ENCODE measurements around the gene FCHSD1. TPM values are rescaled to one million over a fixed set of nuclear protein-coding genes. Genes with fewer than 3 reads are reported as not detected.

Gene FCHSD1
- total and polyA plus RNA-seq, 2 of the 4 experiments (the other 2 are of a cell fraction): 33.2 to 62.1 TPM

- Histone ChIP-seq H2BK120ac (ENCODE audit: low read depth, low read length) (no peak overlapping the region), H3K4me2 (ENCODE audit: low read depth, low read length) (no peak overlapping the region), H3K9ac (ENCODE audit: low read depth, low read length) (no peak overlapping the region), H3K9me1 (ENCODE audit: insufficient read depth, low read length) (no peaks in the 10 kb centered on the region; the same call in 1 of the 2 replicates), H4K8ac (ENCODE audit: low read depth in 2 of 2, low read length in 2 of 2) (no peak overlapping the region), H3K36me3 (ENCODE audit: control insufficient read depth, insufficient read depth, low read length) (peaks cover 19% of the 10 kb centered on the region), H2AFZ (replicated peaks; ENCODE audit: low read length, poor library complexity) (peak overlapping the region; percentile 32), H3K4ac (ENCODE audit: low read depth, low read length) (no peak overlapping the region), H4K5ac (ENCODE audit: low read depth, low read length) (no peak overlapping the region), H3K27me3 (ENCODE audit: control insufficient read depth, insufficient read depth, low read length) (no peaks in the 10 kb centered on the region), H3K14ac (replicated peaks; ENCODE audit: low read depth, low read length) (no peak overlapping the region), H3K56ac (ENCODE audit: extremely low read depth, insufficient read depth, low read length) (no peak overlapping the region), H2AK9ac (replicated peaks; ENCODE audit: low read depth, low read length, poor library complexity) (no peak overlapping the region), H3K9me3 (ENCODE audit: control insufficient read depth, insufficient read depth, low read length) (no peaks in the 10 kb centered on the region), H4K20me1 (ENCODE audit: insufficient read depth, low read length) (no peaks in the 10 kb centered on the region), H2BK15ac (ENCODE audit: low read depth, low read length) (no peak overlapping the region), H2BK5ac (ENCODE audit: low read depth, low read length, poor library complexity, severe bottlenecking) (no peak overlapping the region), H3K4me1 (ENCODE audit: control insufficient read depth, insufficient read depth, low read length) (no peaks in the 10 kb centered on the region), H3K4me3 (ENCODE audit: insufficient read depth, low read depth, low read length) (no peak overlapping the region), H3K18ac (ENCODE audit: low read depth, low read length) (no peak overlapping the region), H2AK5ac (ENCODE audit: low read depth, low read length) (no peak overlapping the region), H3K27ac (ENCODE audit: insufficient read depth, low read length) (no peak overlapping the region), H3K79me1 (ENCODE audit: low read depth in 1 of 2, low read length in 2 of 2) (no peaks in the 10 kb centered on the region), H4K91ac (ENCODE audit: insufficient read depth, low read depth, low read length) (no peak overlapping the region), H3K23ac (ENCODE audit: low read depth, low read length) (no peak overlapping the region), H2BK20ac (ENCODE audit: low read depth, low read length) (no peak overlapping the region)
- intact Hi-C loops (cut with micrococcal nuclease) (no loop called here), dilution Hi-C loops (cut with HindIII; ENCODE audit: low sequenced_read_pairs, unreplicated experiment) (no loop called here), in situ Hi-C loops (cut with MboI; ENCODE audit: low sequenced_read_pairs) (no loop called here)
- DNase-seq (no peak), ATAC-seq (ENCODE audit: low read depth) (no peak)
- ChIA-PET POLR2A (ENCODE audit: unreplicated experiment) (no interaction called here), CTCF (no interaction called here)
- no TSS peak for BruUV-seq (replicated peaks)
- 87% methylated on average over 4 of the region's 19 CpGs; no CpG with 5 or more reads in 1 of the 2 experiments for WGBS, 2 experiments (ENCODE audit: extremely low coverage in 2 of 2, insufficient read length in 1 of 2)
- TF ChIP-seq CHD1 (IDR thresholded peaks at IDR 0.05; ENCODE audit: low read depth, low read length): no peak
- TF ChIP-seq CEBPB (IDR thresholded peaks at IDR 0.05; ENCODE audit: low read depth, low read length): no peak
- TF ChIP-seq NFE2L2 (IDR thresholded peaks at IDR 0.05; ENCODE audit: low read depth, low read length): no peak
- TF ChIP-seq MXI1 (IDR thresholded peaks at IDR 0.05; ENCODE audit: borderline replicate concordance, low read depth, low read length): no peak
- TF ChIP-seq RAD21 (IDR thresholded peaks at IDR 0.05; ENCODE audit: low read length): no peak
- no peak for TF ChIP-seq FOS (IDR thresholded peaks at IDR 0.05; ENCODE audit: low read depth, low read length)
- TF ChIP-seq POLR2A (IDR thresholded peaks at IDR 0.05; ENCODE audit: low read depth, low read length): no peak
- no peak for TF ChIP-seq ELK1 (IDR thresholded peaks at IDR 0.05; ENCODE audit: borderline replicate concordance, low read depth, low read length)
- no peak for TF ChIP-seq BHLHE40 (IDR thresholded peaks at IDR 0.05; ENCODE audit: low read depth, low read length)
- TF ChIP-seq CTCF (conservative IDR thresholded peaks at IDR 0.05; ENCODE audit: low read depth, low read length): no peak
- no peak for TF ChIP-seq SMC3 (IDR thresholded peaks at IDR 0.05; ENCODE audit: low read depth, low read length)
- no peak for TF ChIP-seq RCOR1 (IDR thresholded peaks at IDR 0.05; ENCODE audit: insufficient replicate concordance, low read length)
- no peak for TF ChIP-seq MAZ (IDR thresholded peaks at IDR 0.05; ENCODE audit: borderline replicate concordance, low read depth, low read length)
- no peak for TF ChIP-seq USF2 (IDR thresholded peaks at IDR 0.05; ENCODE audit: low read depth, low read length)
- TF ChIP-seq MAFK (IDR thresholded peaks at IDR 0.05; ENCODE audit: low read depth, low read length): no peak
Measured at GRCh38 chr5:141672841-141673813, 21.9 kb upstream of the FCHSD1 start.

All from IMR-90 (cell line).